ENCODE measurements around the gene TENT4B.

Gene TENT4B

DNA sequence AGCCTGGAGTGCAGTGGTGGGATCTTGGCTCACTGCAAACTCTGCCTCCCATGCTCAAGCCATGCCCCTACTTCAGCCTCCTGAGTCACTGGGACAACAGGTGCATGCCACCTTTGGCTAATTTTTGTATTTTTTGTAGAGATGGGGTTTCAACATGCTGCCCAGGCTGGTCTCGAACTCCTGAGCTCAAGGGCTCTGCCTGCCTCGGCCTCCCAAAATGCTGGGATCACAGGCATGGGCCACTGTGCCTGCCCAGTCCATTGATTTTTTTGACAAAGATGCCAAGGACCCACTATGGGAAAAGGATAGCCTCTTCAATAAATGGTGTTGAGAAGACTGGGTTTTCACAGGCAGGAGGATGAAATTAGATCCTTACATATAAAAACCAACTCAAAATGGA, 102.4 kb downstream of the TENT4B start:
- H3K4me3 ChIP-seq (ENCODE audit: low read length), result no peak overlapping the region
- no peak for DNase-seq (ENCODE audit: low read depth)
- TF ChIP-seq, protein P1, sequence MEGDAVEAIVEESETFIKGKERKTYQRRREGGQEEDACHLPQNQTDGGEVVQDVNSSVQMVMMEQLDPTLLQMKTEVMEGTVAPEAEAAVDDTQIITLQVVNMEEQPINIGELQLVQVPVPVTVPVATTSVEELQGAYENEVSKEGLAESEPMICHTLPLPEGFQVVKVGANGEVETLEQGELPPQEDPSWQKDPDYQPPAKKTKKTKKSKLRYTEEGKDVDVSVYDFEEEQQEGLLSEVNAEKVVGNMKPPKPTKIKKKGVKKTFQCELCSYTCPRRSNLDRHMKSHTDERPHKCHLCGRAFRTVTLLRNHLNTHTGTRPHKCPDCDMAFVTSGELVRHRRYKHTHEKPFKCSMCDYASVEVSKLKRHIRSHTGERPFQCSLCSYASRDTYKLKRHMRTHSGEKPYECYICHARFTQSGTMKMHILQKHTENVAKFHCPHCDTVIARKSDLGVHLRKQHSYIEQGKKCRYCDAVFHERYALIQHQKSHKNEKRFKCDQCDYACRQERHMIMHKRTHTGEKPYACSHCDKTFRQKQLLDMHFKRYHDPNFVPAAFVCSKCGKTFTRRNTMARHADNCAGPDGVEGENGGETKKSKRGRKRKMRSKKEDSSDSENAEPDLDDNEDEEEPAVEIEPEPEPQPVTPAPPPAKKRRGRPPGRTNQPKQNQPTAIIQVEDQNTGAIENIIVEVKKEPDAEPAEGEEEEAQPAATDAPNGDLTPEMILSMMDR (IDR thresholded peaks at IDR 0.05; ENCODE audit: insufficient read depth, low read depth, low read length, missing control alignments), result no peak

DNA sequence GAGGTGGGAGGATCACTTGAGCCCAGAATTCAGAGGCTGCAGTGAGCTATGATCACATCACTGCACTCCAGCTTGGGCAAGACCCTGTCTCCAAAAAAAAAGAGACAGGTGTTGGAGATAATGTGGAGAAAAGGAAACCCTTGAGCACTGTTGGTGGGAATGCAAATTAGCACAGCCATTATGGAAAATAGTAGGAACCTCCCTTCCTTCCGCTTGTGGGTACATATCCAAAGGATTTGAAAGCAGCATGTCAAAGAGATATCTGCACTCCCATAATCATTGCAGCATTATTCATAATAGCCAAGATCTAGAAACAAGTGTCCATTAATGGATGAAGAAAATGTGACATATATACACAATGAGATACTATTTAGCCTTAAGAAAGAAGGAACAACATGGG, 103.5 kb downstream of the TENT4B start:
- TF ChIP-seq, protein P1 (IDR thresholded peaks at IDR 0.05; ENCODE audit: insufficient read depth, low read depth, low read length, missing control alignments), result no peak
- H3K4me3 ChIP-seq (ENCODE audit: low read length), result no peak overlapping the region
- DNase-seq (ENCODE audit: low read depth), result no peak

DNA sequence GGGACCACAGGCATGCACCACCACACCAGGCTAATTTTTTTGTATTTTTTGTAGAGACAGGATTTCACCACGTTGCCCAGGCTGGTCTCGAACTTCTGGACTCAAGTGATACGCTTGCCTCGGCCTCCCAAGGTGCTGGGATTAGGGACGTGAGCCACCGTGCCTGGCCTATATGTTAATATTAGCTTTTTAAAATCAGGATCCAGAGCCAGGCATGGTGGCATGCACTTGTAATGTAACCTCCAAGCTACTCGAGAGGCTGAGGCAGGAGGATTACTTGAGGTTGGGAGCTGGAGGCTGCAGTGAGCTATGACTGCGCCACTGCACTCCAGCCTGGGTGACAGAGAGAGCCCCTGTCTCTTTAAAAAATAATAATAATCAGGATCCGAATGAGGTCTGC, 104.8 kb downstream of the TENT4B start:
- no peak overlapping the region for H3K4me3 ChIP-seq (ENCODE audit: low read length)
- TF ChIP-seq, protein P1 (IDR thresholded peaks at IDR 0.05; ENCODE audit: insufficient read depth, low read depth, low read length, missing control alignments), result no peak
- DNase-seq (ENCODE audit: low read depth), result no peak

DNA sequence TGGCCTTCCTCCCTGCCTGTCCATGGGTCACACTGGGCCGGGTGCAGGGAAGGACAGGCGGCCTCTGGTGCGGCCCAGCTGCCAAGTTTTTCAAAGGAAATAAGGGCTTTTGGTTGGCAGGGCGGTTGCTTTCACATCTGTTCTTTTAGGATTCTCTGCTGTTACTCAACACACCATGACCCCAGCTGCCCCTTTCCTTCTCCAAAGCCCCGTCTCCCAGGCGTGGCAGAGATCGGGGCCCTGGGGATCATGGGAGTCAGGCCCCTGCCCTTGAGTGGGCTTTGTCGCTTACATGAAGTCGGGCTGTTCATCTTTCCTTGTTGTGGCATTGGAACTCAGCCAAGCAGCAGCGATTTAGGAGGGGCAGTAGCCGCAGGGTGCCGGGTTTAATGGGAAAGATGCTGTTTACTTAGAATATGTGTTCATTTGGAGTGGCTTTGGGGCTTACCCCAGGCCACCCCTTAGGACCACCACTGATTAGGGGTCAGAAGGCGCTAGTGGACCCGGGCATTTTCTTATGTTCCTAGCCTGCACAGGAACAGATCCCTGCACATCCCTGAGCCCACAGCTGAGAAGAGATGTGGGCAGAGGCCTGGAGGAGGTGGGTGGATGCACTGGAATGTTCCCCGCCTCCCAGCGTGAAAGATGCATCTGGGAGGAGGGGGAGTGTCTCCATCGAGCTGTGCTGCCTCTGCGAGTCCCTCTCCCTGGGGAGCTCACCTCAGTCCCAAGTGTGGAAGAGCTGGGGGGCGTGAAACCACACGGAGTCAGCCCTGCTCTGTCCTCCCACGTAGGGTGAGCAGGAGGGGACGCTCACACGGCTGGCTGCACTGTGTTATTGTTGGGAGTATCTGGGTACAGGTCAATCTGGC, 106.5 kb downstream of the TENT4B start:
- no peak overlapping the region for H3K4me3 ChIP-seq (ENCODE audit: low read length)
- TF ChIP-seq, protein P1 (IDR thresholded peaks at IDR 0.05; ENCODE audit: insufficient read depth, low read depth, low read length, missing control alignments), result no peak
- DNase-seq (ENCODE audit: low read depth), result no peak

DNA sequence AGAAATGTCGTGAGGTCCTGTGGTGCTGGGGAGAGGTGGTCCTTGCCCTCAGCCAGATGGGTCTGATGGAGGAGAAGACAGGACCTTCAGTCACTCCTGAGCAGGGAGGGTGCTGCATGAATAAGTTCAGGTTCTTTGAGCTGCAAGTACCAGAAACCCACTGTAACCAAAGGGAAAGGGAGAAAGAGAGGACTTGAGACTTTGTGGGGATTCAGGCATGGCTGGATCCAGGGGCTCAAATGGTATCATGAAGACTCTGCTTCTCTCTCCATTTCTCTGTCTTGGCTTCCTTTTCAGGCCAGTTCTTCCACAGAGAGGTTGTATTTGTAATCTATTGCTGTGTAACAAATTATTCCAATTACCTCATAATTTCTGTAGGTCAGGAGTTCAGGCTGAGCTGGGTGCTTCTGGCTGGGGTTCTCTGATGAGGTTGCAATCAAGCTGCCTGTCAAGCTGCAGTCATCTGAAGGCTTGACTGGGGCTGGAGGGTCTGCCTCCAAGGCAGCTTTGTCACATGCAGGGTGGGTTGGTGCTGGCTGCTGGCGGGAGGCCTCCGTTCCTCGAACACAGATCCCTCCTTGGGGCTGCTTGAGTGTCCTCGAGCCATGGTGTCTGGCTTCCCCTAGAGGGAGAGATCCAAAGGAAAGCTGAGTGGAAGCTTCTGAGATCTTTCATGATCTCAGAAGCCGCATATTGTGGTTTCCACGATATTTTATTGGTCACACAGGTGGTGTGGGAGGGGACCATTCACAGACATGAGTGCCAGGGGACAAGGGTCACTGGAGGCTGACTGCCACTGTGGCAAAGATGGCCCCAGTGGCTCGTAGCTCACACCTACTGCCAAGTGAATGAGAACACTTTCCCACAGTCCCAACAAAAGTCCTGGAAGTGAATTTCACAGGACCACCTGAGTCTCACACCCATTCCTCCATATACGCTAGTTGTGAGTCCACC, 107.4 kb downstream of the TENT4B start:
- H3K4me3 ChIP-seq (ENCODE audit: low read length), result no peak overlapping the region
- DNase-seq (ENCODE audit: low read depth), result no peak
- TF ChIP-seq, protein P1 (IDR thresholded peaks at IDR 0.05; ENCODE audit: insufficient read depth, low read depth, low read length, missing control alignments), result no peak

DNA sequence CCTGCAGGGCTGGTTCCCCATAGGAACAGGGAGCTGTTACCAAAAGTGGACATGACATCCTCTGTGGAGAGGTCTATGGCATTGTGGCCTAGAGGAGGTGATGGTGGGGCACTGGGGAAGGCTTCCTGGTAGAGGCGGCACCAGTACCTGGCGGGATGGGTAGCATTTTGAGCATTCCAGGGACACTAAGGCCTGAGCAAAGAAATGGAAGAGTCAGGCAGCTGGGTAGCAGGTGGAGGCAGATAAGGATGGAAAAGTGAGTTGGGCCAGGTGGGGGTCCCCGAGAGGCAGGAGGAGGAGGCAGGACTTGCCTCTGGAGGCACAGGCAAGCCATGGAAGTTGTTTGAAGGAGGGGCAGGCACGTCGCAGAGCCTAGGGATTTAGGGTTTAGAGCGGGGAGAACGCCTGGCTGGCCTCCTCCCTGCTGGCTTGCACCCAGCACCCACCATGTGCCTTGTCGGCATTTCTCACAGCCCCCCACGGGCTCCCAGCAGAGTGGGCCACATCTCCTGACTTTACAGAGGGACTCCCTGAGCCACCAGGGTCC, 108.1 kb downstream of the TENT4B start:
- DNase-seq (ENCODE audit: low read depth), result no peak
- TF ChIP-seq, protein P1 (IDR thresholded peaks at IDR 0.05; ENCODE audit: insufficient read depth, low read depth, low read length, missing control alignments), result no peak
- no peak overlapping the region for H3K4me3 ChIP-seq (ENCODE audit: low read length)

All from epithelial cell of esophagus (primary cell).